SK-N-SH (cell line): ENCODE data around the gene SLC34A3. TPM values are rescaled to one million over a fixed set of nuclear protein-coding genes. Genes with fewer than 3 reads are reported as not detected.

ENCODE experiments used
- CTCF ChIA-PET: fragments of 300-600, 350-600 bp; formaldehyde crosslinking; extraction: SDS; loops from one replicate; lab custom pipeline; 2021; lab: Yijun Ruan, JAX
- POLR2A ChIA-PET: fragments of 350-600 bp; sonication (Branson Sonifier 250); formaldehyde crosslinking; extraction: SDS; loops from one replicate; lab custom pipeline; 2020; ENCODE audit warnings: antibody characterized with exemption, inconsistent platforms; lab: Yijun Ruan, JAX
- DNase-seq: peaks from one replicate; pipeline ENCODE4 v3.0.0; 2012
- H2AFZ ChIP-seq: fragments of 200-600 bp; sonication (generic); 2 replicates; pipeline ENCODE4 v1.8.1; 2016; ENCODE audit warnings: antibody characterized with exemption, mild to moderate bottlenecking, low read depth
- H3F3A ChIP-seq: fragments of 200-600 bp; sonication (generic); replicated peaks from 2 replicates; pipeline ENCODE3; 2016; ENCODE audit warnings: antibody characterized with exemption, mild to moderate bottlenecking; ENCODE audit not compliant: insufficient read depth
- H3K27ac ChIP-seq, 2 experiments: fragments of 200-500 bp in 1 of 2; fragments of 200-600 bp in 1 of 2; sonication (Bioruptor generic) in 1 of 2; sonication (generic), shearing (Covaris generic) in 1 of 2; 2 replicates each; pipeline versions ENCODE4 v1.5.1 to v1.6.1; 2014 to 2016; ENCODE audit warnings: low read depth in 2 of 2, inconsistent platforms in 1 of 2, low read length in 1 of 2, mild to moderate bottlenecking in 1 of 2, mixed read lengths in 1 of 2
- H3K27me3 ChIP-seq: fragments of 200-600 bp; sonication (generic), shearing (Covaris generic); 2 replicates; pipeline ENCODE4 v1.6.1; 2016; ENCODE audit warnings: mixed run types; ENCODE audit not compliant: insufficient read depth
- H3K36me3 ChIP-seq, 2 experiments: fragments of 200-500 bp in 1 of 2; fragments of 200-600 bp in 1 of 2; sonication (Bioruptor generic) in 1 of 2; sonication (generic) in 1 of 2; replicated peaks in 1 of 2; 2 replicates each; pipeline versions ENCODE3 to v1.5.1; 2014 to 2016; ENCODE audit warnings: low read length in 1 of 2, mild to moderate bottlenecking in 1 of 2; ENCODE audit not compliant: insufficient read depth in 2 of 2, control insufficient read depth in 1 of 2
- H3K4me1 ChIP-seq, 2 experiments: fragments of 200-500 bp in 1 of 2; fragments of 200-600 bp in 1 of 2; sonication (Bioruptor generic) in 1 of 2; sonication (generic), shearing (Covaris generic) in 1 of 2; 2 replicates each; pipeline versions ENCODE4 v1.5.1 to v1.6.1; 2014 to 2016; ENCODE audit warnings: low read depth in 1 of 2, low read length in 1 of 2, mixed run types in 1 of 2; ENCODE audit not compliant: insufficient read depth in 2 of 2, control insufficient read depth in 1 of 2
- H3K4me2 ChIP-seq: fragments of 200-600 bp; sonication (generic), shearing (Covaris generic); 2 replicates; pipeline ENCODE4 v1.6.1; 2017; ENCODE audit warnings: mixed run types
- H3K4me3 ChIP-seq, 2 experiments: fragments of 200-500 bp in 1 of 2; fragments of 200-600 bp in 1 of 2; sonication (Bioruptor generic) in 1 of 2; sonication (generic), shearing (Covaris generic) in 1 of 2; 2 replicates each; pipeline versions ENCODE4 v1.5.1 to v1.8.1; 2014 to 2016; ENCODE audit warnings: low read depth in 2 of 2, inconsistent platforms in 1 of 2, low read length in 1 of 2, mild to moderate bottlenecking in 1 of 2, mixed read lengths in 1 of 2, moderate library complexity in 1 of 2
- H3K79me2 ChIP-seq: fragments of 200-600 bp; sonication (generic); 2 replicates; pipeline ENCODE4 v1.8.1; 2017; ENCODE audit warnings: mild to moderate bottlenecking; ENCODE audit not compliant: insufficient read depth
- H3K9ac ChIP-seq: fragments of 200-600 bp; sonication (generic); 2 replicates; pipeline ENCODE4 v1.6.1; 2017; ENCODE audit warnings: mixed run types
- H3K9me2 ChIP-seq: fragments of 200-600 bp; sonication (generic); 2 replicates; pipeline ENCODE4 v1.6.1; 2017; ENCODE audit warnings: mixed run types
- H3K9me3 ChIP-seq: fragments of 200-600 bp; sonication (generic); 2 replicates; pipeline ENCODE4 v1.6.1; 2017; ENCODE audit warnings: mixed run types, mild to moderate bottlenecking, moderate library complexity
- H4K20me1 ChIP-seq: fragments of 200-600 bp; sonication (generic); 2 replicates; pipeline ENCODE4 v1.6.1; 2017; ENCODE audit warnings: mild to moderate bottlenecking, mixed run types; ENCODE audit not compliant: insufficient read depth
- EZH2phosphoT487 ChIP-seq: fragments of 200-600 bp; sonication (generic); IDR thresholded peaks from 2 replicates; pipeline ENCODE4 v1.6.1; 2017; ENCODE audit warnings: low read depth, mixed run types, mild to moderate bottlenecking, antibody characterized with exemption, moderate library complexity, borderline replicate concordance
- POLR2AphosphoS5 ChIP-seq: IDR thresholded peaks from 2 replicates; pipeline ENCODE4 v1.6.1; 2012; ENCODE audit warnings: low read depth, low read length
- RAD21 ChIP-seq: IDR thresholded peaks from 2 replicates; pipeline ENCODE4 v1.6.1; 2012; ENCODE audit warnings: mild to moderate bottlenecking, low read length
- RFX5 ChIP-seq: IDR thresholded peaks from 2 replicates; pipeline ENCODE4 v1.6.1; 2012; ENCODE audit warnings: mild to moderate bottlenecking, improper control_type of control experiment, low read length
- SIN3A ChIP-seq: IDR thresholded peaks from 2 replicates; pipeline ENCODE4 v1.6.1; 2012; ENCODE audit warnings: low read depth, mild to moderate bottlenecking, low read length, moderate library complexity, borderline replicate concordance
- YY1 ChIP-seq: IDR thresholded peaks from 2 replicates; pipeline ENCODE4 v1.4.0; 2012; ENCODE audit warnings: low read depth, mild to moderate bottlenecking
- WGBS: methylation state at CpG from one replicate; pipeline ENCODE4 v1.1.6; 2017; ENCODE audit warnings: low lambda C conversion rate; 5-methylcytosine and 5-hydroxymethylcytosine counted together
- polyA plus RNA-seq, 3 experiments: library from polyadenylated mRNA; depleted of rRNA; stranded (reverse); fragments of >200 nt; gene quantifications; 2 replicates each; pipeline ENCODE4 v1.2.3, GENCODE V29; 2012
- TF ChIP-seq, protein P1 (sequence below): fragments of 200-600 bp; sonication (generic); IDR thresholded peaks from 2 replicates; pipeline ENCODE4 v1.6.1; 2017; ENCODE audit warnings: antibody characterized with exemption, mild to moderate bottlenecking, moderate library complexity
- TF ChIP-seq, protein P2 (sequence below): IDR thresholded peaks from 2 replicates; pipeline ENCODE4 v1.6.1; 2012; ENCODE audit warnings: mild to moderate bottlenecking, low read depth, low read length, moderate library complexity
- TF ChIP-seq, protein P3 (sequence below): IDR thresholded peaks from 2 replicates; pipeline ENCODE4 v1.4.0; 2012; ENCODE audit warnings: low read depth, borderline replicate concordance

Gene SLC34A3
- polyA plus RNA-seq, 1 of the 3 experiments (the other 2 are of a cell fraction) = not detected

DNA sequence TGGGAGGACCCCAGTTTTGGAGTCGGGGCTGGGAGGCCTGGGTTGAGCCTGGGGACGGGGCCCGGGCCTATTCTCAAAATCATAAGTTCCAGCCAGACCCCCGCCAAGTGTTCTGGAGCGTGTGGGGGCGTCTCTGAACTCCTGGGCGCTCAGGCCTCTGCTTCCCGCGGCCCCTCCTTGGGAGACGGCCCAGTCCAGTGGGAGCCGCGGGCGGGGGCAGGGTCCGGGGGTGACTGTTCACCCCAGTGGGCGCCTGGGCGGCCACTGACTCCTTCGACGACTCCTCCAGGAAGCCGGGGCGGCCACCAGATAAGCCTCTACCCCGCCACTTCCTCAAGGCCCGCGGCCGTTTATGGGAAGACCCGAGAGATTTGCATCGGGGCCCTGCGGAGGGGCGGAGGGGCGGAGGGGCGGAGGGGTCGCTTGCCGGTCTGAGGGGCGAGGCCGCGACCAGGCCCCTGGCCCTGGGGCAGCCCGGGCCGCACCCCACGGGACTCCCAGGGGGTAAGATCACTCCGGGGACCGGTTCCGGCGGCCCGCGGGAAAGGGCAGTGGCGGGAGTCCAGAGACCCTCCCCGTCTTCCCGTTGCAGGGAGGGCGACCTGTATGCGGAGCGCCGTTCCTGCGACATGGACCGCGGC is 47.5 kb downstream of the SLC34A3 start:
- Histone ChIP-seq H3K27me3 (no peaks in the 10 kb centered on the region), H3K27ac (no peak overlapping the region), H3K4me2 (no peak overlapping the region), H3K4me3 (peak overlapping the region in 1 of 2 experiments; percentile 2; a peak in 1 of 4 replicates), H3K79me2 (no peaks in the 10 kb centered on the region), H3F3A (peaks cover 14% of the 10 kb centered on the region), H3K9me3 (no peaks in the 10 kb centered on the region), H2AFZ (no peak overlapping the region), H3K4me1 (peaks cover 0 to 8% of the 10 kb centered on the region in 2 experiments; a peak in 2 of 4 replicates), H4K20me1 (0 out of 2 replicates have a peak, but pooled peaks cover 2% of the 10 kb centered on the region), H3K9me2 (no peaks in the 10 kb centered on the region), H3K9ac (no peak overlapping the region), H3K36me3 (peaks cover 0 to 11% of the 10 kb centered on the region in 2 experiments)
- POLR2A ChIA-PET = no interaction called here
- CTCF ChIA-PET = interaction anchor here (0.7 to 1.7 kb wide), 5 partner anchors 17 to 507 kb away, joined by 3 to 8 read pairs (median 3); no protein-coding TSS in a partner anchor
- TF ChIP-seq POLR2AphosphoS5 (no peak), EZH2phosphoT487 (no peak), YY1 (no peak), RFX5 (no peak), SIN3A (no peak), RAD21 (no peak)
- TF ChIP-seq, protein P1, sequence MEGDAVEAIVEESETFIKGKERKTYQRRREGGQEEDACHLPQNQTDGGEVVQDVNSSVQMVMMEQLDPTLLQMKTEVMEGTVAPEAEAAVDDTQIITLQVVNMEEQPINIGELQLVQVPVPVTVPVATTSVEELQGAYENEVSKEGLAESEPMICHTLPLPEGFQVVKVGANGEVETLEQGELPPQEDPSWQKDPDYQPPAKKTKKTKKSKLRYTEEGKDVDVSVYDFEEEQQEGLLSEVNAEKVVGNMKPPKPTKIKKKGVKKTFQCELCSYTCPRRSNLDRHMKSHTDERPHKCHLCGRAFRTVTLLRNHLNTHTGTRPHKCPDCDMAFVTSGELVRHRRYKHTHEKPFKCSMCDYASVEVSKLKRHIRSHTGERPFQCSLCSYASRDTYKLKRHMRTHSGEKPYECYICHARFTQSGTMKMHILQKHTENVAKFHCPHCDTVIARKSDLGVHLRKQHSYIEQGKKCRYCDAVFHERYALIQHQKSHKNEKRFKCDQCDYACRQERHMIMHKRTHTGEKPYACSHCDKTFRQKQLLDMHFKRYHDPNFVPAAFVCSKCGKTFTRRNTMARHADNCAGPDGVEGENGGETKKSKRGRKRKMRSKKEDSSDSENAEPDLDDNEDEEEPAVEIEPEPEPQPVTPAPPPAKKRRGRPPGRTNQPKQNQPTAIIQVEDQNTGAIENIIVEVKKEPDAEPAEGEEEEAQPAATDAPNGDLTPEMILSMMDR = no peak
- TF ChIP-seq, protein P2, sequence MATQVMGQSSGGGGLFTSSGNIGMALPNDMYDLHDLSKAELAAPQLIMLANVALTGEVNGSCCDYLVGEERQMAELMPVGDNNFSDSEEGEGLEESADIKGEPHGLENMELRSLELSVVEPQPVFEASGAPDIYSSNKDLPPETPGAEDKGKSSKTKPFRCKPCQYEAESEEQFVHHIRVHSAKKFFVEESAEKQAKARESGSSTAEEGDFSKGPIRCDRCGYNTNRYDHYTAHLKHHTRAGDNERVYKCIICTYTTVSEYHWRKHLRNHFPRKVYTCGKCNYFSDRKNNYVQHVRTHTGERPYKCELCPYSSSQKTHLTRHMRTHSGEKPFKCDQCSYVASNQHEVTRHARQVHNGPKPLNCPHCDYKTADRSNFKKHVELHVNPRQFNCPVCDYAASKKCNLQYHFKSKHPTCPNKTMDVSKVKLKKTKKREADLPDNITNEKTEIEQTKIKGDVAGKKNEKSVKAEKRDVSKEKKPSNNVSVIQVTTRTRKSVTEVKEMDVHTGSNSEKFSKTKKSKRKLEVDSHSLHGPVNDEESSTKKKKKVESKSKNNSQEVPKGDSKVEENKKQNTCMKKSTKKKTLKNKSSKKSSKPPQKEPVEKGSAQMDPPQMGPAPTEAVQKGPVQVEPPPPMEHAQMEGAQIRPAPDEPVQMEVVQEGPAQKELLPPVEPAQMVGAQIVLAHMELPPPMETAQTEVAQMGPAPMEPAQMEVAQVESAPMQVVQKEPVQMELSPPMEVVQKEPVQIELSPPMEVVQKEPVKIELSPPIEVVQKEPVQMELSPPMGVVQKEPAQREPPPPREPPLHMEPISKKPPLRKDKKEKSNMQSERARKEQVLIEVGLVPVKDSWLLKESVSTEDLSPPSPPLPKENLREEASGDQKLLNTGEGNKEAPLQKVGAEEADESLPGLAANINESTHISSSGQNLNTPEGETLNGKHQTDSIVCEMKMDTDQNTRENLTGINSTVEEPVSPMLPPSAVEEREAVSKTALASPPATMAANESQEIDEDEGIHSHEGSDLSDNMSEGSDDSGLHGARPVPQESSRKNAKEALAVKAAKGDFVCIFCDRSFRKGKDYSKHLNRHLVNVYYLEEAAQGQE = no peak
- TF ChIP-seq, protein P3, sequence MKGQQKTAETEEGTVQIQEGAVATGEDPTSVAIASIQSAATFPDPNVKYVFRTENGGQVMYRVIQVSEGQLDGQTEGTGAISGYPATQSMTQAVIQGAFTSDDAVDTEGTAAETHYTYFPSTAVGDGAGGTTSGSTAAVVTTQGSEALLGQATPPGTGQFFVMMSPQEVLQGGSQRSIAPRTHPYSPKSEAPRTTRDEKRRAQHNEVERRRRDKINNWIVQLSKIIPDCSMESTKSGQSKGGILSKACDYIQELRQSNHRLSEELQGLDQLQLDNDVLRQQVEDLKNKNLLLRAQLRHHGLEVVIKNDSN = no peak
- DNase-seq = peak; percentile 27
- 87% methylated on average over 26 of the region's 54 CpGs for WGBS
